Fibroblast of mammary gland (primary cell): Measurements from ENCODE around the gene LEFTY2.

ENCODE experiments used
- DNase-seq: peaks from one replicate; pipeline ENCODE4 v3.0.0-alpha.2; 2010; ENCODE audit warnings: low read depth
- H3K4me3 ChIP-seq: 2 replicates; pipeline ENCODE4 v1.5.1; 2011; ENCODE audit warnings: low read depth, mild to moderate bottlenecking, low read length, moderate library complexity; ENCODE audit not compliant: control insufficient read depth
- CTCF ChIP-seq: conservative IDR thresholded peaks from 2 replicates; pipeline ENCODE4 v1.5.1; 2011; ENCODE audit warnings: low read depth, low read length, inconsistent platforms; ENCODE audit not compliant: control insufficient read depth, insufficient read depth

Gene LEFTY2

GRCh38 chr1:225909477-225909876 lies 31.5 kb downstream of the LEFTY2 start:
- H3K4me3 ChIP-seq: no peak overlapping the region
- TF ChIP-seq CTCF: no peak
- no peak for DNase-seq

GRCh38 chr1:225908773-225909172 lies 32.2 kb downstream of the LEFTY2 start:
- no peak overlapping the region for H3K4me3 ChIP-seq
- TF ChIP-seq CTCF: no peak
- DNase-seq: no peak

GRCh38 chr1:225908013-225908640 lies 32.9 kb downstream of the LEFTY2 start:
- no peak for DNase-seq
- H3K4me3 ChIP-seq: no peak overlapping the region
- TF ChIP-seq CTCF: no peak

- H3K4me3 ChIP-seq: no peak overlapping the region
- no peak for TF ChIP-seq CTCF
- DNase-seq: no peak
These were observed 33.7 kb downstream of the LEFTY2 start for GRCh38 chr1:225907341-225907740.

GRCh38 chr1:225906467-225906866 lies 34.6 kb downstream of the LEFTY2 start:
- no peak for TF ChIP-seq CTCF
- no peak for DNase-seq
- no peak overlapping the region for H3K4me3 ChIP-seq

GRCh38 chr1:225903623-225904022 lies 37.4 kb downstream of the LEFTY2 start:
- H3K4me3 ChIP-seq: no peak overlapping the region
- TF ChIP-seq CTCF: no peak
- DNase-seq: no peak
